Sigmoid colon (tissue), 3 donors: ENCODE measurements around the gene TIGAR.

Source experiments
- CTCF ChIP-seq, 4 experiments: fragments of 450-650 bp in 3 of 4; fragments of 200-600 bp in 1 of 4; IDR thresholded peaks; one replicate each; pipeline ENCODE4 v1.5.1; 2016 to 2019; ENCODE audit warnings: antibody characterized with exemption in 4 of 4, mild to moderate bottlenecking in 3 of 4, moderate library complexity in 2 of 4
- POLR2A ChIP-seq, 2 donors: fragments of 450-650 bp; IDR thresholded peaks; one replicate each; pipeline ENCODE4 v1.6.1; 2016; ENCODE audit warnings: antibody characterized with exemption in 2 of 2, mild to moderate bottlenecking in 2 of 2, moderate library complexity in 2 of 2

DNA sequence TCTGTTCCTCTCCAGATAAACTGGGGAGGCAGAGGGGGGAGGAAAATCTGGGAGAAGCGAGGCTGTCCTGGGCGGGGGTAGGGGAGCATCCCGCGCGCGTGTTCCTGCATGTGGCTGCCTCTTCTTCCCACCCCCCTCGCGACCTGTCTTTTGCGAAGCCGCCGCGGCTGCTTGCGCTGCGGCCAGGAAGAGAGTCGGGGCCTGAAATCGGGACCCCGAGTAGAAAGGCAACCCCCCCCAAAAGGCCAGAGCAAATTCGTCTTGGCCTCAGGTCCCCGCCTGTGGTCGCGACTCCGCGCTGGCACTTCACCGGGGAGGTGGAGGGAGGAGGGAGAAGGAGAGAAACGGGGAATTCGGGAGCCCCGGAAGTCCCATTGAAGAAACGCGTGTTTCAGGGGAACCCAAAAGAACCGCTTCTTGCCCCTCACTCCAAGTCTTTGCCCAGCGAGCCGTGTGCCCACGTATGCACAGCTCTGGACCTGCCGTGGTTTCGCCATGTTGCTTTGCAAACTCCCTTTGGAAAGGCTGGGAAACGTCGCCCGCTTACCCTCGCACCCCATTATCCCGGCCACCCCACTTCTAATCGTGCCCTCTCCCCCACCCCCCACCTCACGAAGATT is 46.5 kb upstream of the TIGAR start:
- TF ChIP-seq CTCF (IDR thresholded peaks at IDR 0.05) (no peak), POLR2A (IDR thresholded peaks at IDR 0.05) (no peak)
